Stimulated activated CD4-positive, alpha-beta T cell treated with anti-CD3 and anti-CD28 coated beads, Interleukin-4, amount 100 ng/mL, for 1 hour (primary cell): ENCODE measurements around the gene FAM110D.

Source experiments
- DNase-seq: peaks from one replicate; pipeline ENCODE4 v3.0.0-alpha.2; 2020

Gene FAM110D

GRCh38 chr1:26190373-26190987 is 31.6 kb downstream of the FAM110D start, which contains the start of gene CATSPER4:
TSS of gene CATSPER4 (plus strand) at chr1:26190602. CDS start at chr1:26190628, 26 bp downstream.
- DNase-seq: no peak

GRCh38 chr1:26191739-26192138 is 32.9 kb downstream of the FAM110D start:
- DNase-seq: no peak

- no peak for DNase-seq
Measured at GRCh38 chr1:26195805-26196204, 36.9 kb downstream of the FAM110D start.

- DNase-seq: no peak
Measured at GRCh38 chr1:26197301-26197700, 38.4 kb downstream of the FAM110D start.

- DNase-seq: no peak
Measured at GRCh38 chr1:26197813-26198212, 38.9 kb downstream of the FAM110D start.

GRCh38 chr1:26200413-26200812 is 41.5 kb downstream of the FAM110D start:
- no peak for DNase-seq

GRCh38 chr1:26203642-26204318 is 44.9 kb downstream of the FAM110D start:
- no peak for DNase-seq

- no peak for DNase-seq
Measured at GRCh38 chr1:26210147-26210870, 51.4 kb downstream of the FAM110D start.

GRCh38 chr1:26212726-26213125 is 53.8 kb downstream of the FAM110D start:
- DNase-seq: no peak

- DNase-seq: no peak
Measured at GRCh38 chr1:26213335-26213905, 54.5 kb downstream of the FAM110D start.
